Endodermal cell (in vitro differentiated cells): ENCODE measurements around the gene SEMA5B. TPM values are rescaled to one million over a fixed set of nuclear protein-coding genes. Genes with fewer than 3 reads are reported as not detected.

Experiments used
- DNase-seq: peaks from one replicate; pipeline ENCODE4 v3.0.0-alpha.2; 2017
- H3K27ac ChIP-seq: 2 replicates; pipeline ENCODE4 v1.5.1; 2013; ENCODE audit warnings: mild to moderate bottlenecking, low read depth, low read length, moderate library complexity
- H3K27me3 ChIP-seq: 2 replicates; pipeline ENCODE4 v1.6.1; 2013; ENCODE audit warnings: mild to moderate bottlenecking, low read length, moderate library complexity; ENCODE audit not compliant: insufficient read depth, control insufficient read depth, poor library complexity, severe bottlenecking
- H3K36me3 ChIP-seq: 2 replicates; pipeline ENCODE4 v1.7.0; 2013; ENCODE audit warnings: mild to moderate bottlenecking, low read length, moderate library complexity; ENCODE audit not compliant: control insufficient read depth, insufficient read depth
- H3K4me1 ChIP-seq: one replicate; pipeline ENCODE4 v1.7.0; 2013; ENCODE audit warnings: low read length; ENCODE audit not compliant: control insufficient read depth, insufficient read depth
- H3K4me3 ChIP-seq: 2 replicates; pipeline ENCODE4 v1.5.1; 2013; ENCODE audit warnings: mild to moderate bottlenecking, low read length, moderate library complexity
- H3K9ac ChIP-seq: 2 replicates; pipeline ENCODE4 v1.6.1; 2013; ENCODE audit warnings: mild to moderate bottlenecking, low read length, moderate library complexity; ENCODE audit not compliant: poor library complexity, severe bottlenecking; ENCODE audit errors: extremely low read depth
- H3K9me3 ChIP-seq: 2 replicates; pipeline ENCODE4 v1.6.1; 2013; ENCODE audit warnings: mild to moderate bottlenecking, low read length, moderate library complexity; ENCODE audit not compliant: control insufficient read depth
- H3K27ac Mint-ChIP-seq: 2 replicates; pipeline ENCODE4 v1.8.0; 2020; ENCODE audit warnings: mixed read lengths
- H3K27me3 Mint-ChIP-seq: 2 replicates; pipeline ENCODE4 v1.8.0; 2021; ENCODE audit warnings: mild to moderate bottlenecking, mixed read lengths; ENCODE audit not compliant: insufficient read depth
- H3K36me3 Mint-ChIP-seq: 2 replicates; pipeline ENCODE4 v1.8.0; 2020; ENCODE audit warnings: low read depth, mixed read lengths
- H3K4me1 Mint-ChIP-seq: 2 replicates; pipeline ENCODE4 v1.8.0; 2020; ENCODE audit warnings: mixed read lengths
- H3K4me3 Mint-ChIP-seq: 2 replicates; pipeline ENCODE4 v1.8.0; 2020; ENCODE audit warnings: mild to moderate bottlenecking, moderate library complexity, mixed read lengths
- H3K9me3 Mint-ChIP-seq: 2 replicates; pipeline ENCODE4 v1.8.0; 2020; ENCODE audit warnings: mild to moderate bottlenecking, mixed read lengths
- CTCF ChIP-seq: fragments of 200-600 bp; sonication (generic); conservative IDR thresholded peaks from 2 replicates; pipeline ENCODE4 v1.5.0; 2021; ENCODE audit warnings: antibody characterized with exemption, mild to moderate bottlenecking
- WGBS, 2 experiments: methylation state at CpG; one replicate each; pipeline versions ENCODE4 v1.1.5 to v1.1.7; 2013; ENCODE audit warnings: missing lambda C conversion rate in 2 of 2, mixed read lengths in 1 of 2; ENCODE audit not compliant: insufficient coverage in 1 of 2, insufficient read length in 1 of 2; 5-methylcytosine and 5-hydroxymethylcytosine counted together
- total RNA-seq, 2 donors: library from RNA; stranded (reverse); fragmentation: NEBNext Ultra II Directional in 1 of 2; extraction: Animal tissue kit (Norgen Biotek cat#: 25700) in 1 of 2; gene quantifications; 2 replicates in 1 of 2; 3 replicates in 1 of 2; pipeline ENCODE4 v1.2.1, GENCODE V29; 2021

The SEMA5B gene
- total RNA-seq, 2 donors from 2014 or later: 37.3 to 45.8 TPM

- H3K27me3 ChIP-seq: no peaks in the 10 kb centered on the region
- H3K4me1 Mint-ChIP-seq: peaks cover 36% of the 10 kb centered on the region
- 94% methylated on average over 4 of the region's 4 CpGs for WGBS, 2 experiments
Observed at GRCh38 chr3:123076112-123076495, 48.5 kb upstream of the SEMA5B start.

GRCh38 chr3:123075359-123075758 lies 47.8 kb upstream of the SEMA5B start:
- no peak overlapping the region for H3K4me3 Mint-ChIP-seq
- H3K9me3 Mint-ChIP-seq: no peaks in the 10 kb centered on the region
- Histone ChIP-seq H3K4me3 (no peak overlapping the region), H3K27ac (no peak overlapping the region), H3K9ac (no peak overlapping the region), H3K4me1 (peaks cover 13% of the 10 kb centered on the region), H3K27me3 (no peaks in the 10 kb centered on the region), H3K36me3 (no peaks in the 10 kb centered on the region), H3K9me3 (no peaks in the 10 kb centered on the region)
- peaks cover 34% of the 10 kb centered on the region for H3K4me1 Mint-ChIP-seq
- H3K36me3 Mint-ChIP-seq: peaks cover 2% of the 10 kb centered on the region
- 58 to 91% methylated on average over 1 of the region's 1 CpG for WGBS, 2 experiments
- TF ChIP-seq CTCF: no peak
- no peak overlapping the region for H3K27ac Mint-ChIP-seq
- H3K27me3 Mint-ChIP-seq: no peaks in the 10 kb centered on the region
- DNase-seq: peak; percentile 47

More at GRCh38 chr3:123076112-123076495, 48.5 kb upstream of the SEMA5B start:
- peaks cover 2% of the 10 kb centered on the region for H3K36me3 Mint-ChIP-seq
- H3K27me3 Mint-ChIP-seq: no peaks in the 10 kb centered on the region
- Histone ChIP-seq H3K36me3 (no peaks in the 10 kb centered on the region), H3K27ac (no peak overlapping the region), H3K9ac (no peak overlapping the region), H3K9me3 (no peaks in the 10 kb centered on the region), H3K4me3 (no peak overlapping the region), H3K4me1 (peaks cover 9% of the 10 kb centered on the region)
- H3K27ac Mint-ChIP-seq: peak overlapping the region; percentile 24
- TF ChIP-seq CTCF: no peak
- no peaks in the 10 kb centered on the region for H3K9me3 Mint-ChIP-seq
- H3K4me3 Mint-ChIP-seq: no peak overlapping the region
- DNase-seq: no peak

- Histone ChIP-seq H3K27me3 (no peaks in the 10 kb centered on the region), H3K36me3 (no peaks in the 10 kb centered on the region), H3K27ac (no peak overlapping the region), H3K9me3 (no peaks in the 10 kb centered on the region), H3K4me3 (no peak overlapping the region), H3K4me1 (peaks cover 14% of the 10 kb centered on the region), H3K9ac (no peak overlapping the region)
- H3K9me3 Mint-ChIP-seq: no peaks in the 10 kb centered on the region
- H3K36me3 Mint-ChIP-seq: no peaks in the 10 kb centered on the region
- peaks cover 42% of the 10 kb centered on the region for H3K4me1 Mint-ChIP-seq
- no peak overlapping the region for H3K4me3 Mint-ChIP-seq
- TF ChIP-seq CTCF: no peak
- 100% methylated on average over 1 of the region's 1 CpG for WGBS, 2 experiments
- H3K27ac Mint-ChIP-seq: no peak overlapping the region
- no peaks in the 10 kb centered on the region for H3K27me3 Mint-ChIP-seq
- no peak for DNase-seq
Observed at GRCh38 chr3:123072564-123072963, 45.0 kb upstream of the SEMA5B start.
